HG02981 (cell line): Measurements from ENCODE around the gene BCL11A.
A peak's percentile ranks its signal among the peaks of the same experiment; 100 is the strongest.
"Not testable (repeated sequence)": the region's sequence is repeated elsewhere in the genome, so short reads cannot be mapped to it uniquely, and the experiment has no call there.

Experiments
- ATAC-seq: cut with Tn5 transposase; IDR thresholded peaks from one replicate; pipeline ENCODE4 v1.9.1; 2021; ENCODE audit warnings: mild to moderate bottlenecking, moderate library complexity; ENCODE audit not compliant: unreplicated experiment

The BCL11A gene

DNA sequence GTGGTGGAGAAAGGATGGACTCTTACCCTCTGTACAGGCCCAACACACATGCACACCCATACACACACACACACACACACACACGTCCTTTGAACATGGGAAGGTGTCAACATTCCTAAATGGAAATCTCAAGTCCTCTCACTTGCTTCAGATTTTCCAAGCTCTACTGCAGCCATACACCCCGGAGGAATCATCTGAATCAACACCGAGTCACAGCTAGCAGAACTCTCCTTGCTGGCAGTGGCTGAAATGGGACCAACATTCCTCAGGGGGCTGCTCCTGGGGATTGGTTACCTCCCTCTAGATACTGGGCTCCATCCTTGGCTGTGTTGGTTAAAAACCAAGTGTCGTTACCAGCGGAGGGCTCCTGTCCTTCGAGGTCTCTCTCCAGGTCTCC is 112.7 kb downstream of the BCL11A start:
- no peak for ATAC-seq

DNA sequence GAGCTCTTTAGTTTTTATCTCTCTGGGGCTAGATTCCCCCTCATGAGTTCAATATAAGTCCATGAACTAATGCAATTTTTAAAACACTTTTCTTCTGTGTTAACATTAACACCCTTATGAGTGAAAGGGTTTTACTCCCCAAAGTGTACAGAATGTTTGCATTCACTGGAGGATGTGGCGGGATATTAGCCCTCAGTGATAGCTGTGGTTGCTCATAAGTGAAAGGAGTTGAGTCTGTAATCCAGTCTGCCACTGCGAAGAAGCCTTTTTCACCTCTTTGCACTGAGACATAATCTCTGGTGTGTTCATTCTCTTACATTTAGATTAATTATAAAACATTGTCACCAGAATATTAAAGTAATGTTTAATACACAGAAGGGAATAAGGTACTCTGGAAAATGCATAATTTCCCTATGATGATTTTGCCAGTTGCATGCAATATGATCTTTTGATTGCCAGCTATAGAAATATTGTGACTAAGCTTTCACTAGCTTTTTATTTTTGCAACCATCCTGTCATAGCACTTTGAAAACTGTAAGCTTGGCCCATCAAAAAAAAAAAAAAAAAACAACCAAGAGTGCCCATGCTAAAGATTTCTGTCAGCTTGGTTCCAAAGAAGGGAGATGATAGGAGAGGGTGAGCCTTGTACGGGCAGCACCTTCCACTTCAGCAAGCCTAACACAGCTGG is 113.2 kb downstream of the BCL11A start:
- ATAC-seq, result peak; percentile 33

DNA sequence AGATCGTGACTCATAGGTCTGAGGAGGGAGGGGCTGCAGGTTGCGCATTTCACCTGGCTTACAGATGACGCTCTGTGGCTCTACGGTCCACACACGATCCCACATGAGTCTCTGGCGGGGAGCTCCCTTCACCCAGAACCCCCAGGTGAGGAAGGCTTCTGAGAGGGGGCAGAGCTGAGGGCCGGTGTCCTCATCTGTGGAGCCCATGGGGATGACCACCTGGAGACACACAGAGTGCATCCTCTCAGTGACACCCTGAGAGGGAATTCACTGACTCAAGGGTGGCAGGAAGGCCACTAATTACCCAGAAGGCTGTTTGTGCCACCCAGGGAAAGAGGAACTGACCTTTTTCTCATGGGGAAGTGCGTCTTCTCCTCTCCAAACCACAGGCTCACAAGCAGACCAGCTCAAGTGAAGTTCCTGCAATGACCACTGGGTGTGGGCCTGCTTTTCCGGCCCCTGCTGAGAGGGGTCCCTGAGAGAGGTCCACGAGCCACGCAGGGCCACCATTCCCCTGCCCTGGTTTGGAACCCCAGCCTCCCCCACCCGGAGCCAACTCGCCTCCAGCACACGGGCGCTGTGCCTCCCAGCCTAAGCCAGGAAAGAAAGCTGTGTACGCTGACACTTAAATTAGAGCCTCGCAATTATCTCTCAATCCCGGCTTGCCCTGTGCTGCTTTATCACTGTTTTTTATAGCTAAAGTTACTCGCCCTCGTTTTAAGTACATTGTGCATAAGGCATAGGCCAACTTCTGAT is 114.1 kb downstream of the BCL11A start:
- ATAC-seq, result peak; percentile 98

GRCh38 chr2:60438653-60439052 is 114.8 kb downstream of the BCL11A start:
- no peak for ATAC-seq

GRCh38 chr2:60438131-60438530 is 115.3 kb downstream of the BCL11A start:
- no peak for ATAC-seq

DNA sequence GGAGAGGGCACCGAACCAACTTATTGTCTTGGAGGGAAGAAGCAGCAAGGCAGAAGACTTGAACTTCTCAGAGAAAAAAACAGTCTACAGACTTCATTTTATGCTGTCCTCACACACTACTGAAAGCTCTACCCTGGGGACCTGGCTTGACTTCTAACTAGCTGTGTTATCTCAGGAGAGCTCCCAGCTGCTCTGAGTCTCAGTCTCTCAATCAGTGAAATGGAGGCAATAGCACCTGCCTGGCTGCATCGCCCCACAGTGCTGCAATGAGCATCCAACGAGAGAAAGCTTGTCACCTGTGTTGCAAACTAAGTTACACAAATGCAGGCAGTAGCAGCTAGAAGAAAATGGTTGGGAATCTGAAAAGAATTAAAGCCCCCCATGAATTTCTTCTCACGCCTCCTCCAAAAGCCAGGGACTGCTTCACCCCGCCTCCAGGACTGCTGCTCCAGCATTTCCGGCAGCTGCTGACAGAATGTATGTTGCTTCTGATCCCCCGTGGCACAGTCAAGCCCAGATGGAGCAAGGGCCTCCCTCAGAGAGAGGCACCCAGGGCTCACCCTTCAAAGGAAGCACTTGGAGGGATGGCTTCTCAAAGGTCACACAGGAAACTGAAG is 116.3 kb downstream of the BCL11A start:
- no peak for ATAC-seq

GRCh38 chr2:60433018-60433596 is 120.3 kb downstream of the BCL11A start:
- peak; percentile 43 for ATAC-seq

DNA sequence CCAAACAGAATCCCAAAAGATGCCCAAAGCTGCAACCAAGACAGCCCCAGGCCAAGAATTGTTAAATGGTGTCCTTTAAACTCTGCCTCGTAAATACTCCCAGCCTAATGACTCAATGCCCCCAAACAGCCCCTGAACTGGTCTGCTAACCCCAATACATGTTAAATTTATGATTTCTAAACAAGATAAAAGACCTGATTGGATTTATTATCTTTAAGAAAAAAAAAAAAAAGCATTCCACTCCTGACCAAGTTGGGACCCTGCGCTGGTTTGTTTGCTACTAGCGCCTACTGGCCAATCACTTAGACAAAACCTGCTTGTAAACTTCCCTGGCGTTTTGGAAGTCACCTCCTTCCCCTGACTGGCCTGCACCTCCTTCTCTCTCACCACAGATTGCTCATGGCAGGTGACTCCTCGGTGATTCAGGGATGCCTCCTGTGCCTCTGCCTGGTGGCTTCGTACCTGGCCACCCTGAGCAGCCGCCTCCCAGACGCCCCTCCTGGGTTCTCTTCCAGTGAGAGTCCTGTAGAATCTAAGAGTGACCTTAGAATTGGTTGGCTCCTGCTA is 121.3 kb downstream of the BCL11A start:
- no peak for ATAC-seq

DNA sequence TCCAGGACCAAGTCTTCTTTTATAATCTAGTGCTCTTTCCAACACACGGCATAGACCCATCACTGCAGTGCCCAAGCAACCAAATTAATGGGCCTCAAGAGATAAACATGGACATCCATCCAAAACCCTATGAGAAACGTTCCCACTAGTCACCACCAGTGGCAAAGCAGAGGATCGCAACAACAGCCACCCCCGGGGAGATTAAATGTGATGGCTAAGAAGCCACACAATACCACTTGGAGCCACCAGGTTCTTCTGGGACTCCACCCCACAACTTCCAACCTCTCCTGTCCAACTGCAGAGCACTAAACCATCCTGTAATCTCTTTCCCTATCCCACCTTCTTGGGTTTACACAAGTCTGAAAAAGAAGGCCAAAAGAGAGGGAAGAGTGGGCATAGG is 123.8 kb downstream of the BCL11A start:
- ATAC-seq, result no peak

GRCh38 chr2:60426880-60427279 is 126.6 kb downstream of the BCL11A start:
- no peak for ATAC-seq

DNA sequence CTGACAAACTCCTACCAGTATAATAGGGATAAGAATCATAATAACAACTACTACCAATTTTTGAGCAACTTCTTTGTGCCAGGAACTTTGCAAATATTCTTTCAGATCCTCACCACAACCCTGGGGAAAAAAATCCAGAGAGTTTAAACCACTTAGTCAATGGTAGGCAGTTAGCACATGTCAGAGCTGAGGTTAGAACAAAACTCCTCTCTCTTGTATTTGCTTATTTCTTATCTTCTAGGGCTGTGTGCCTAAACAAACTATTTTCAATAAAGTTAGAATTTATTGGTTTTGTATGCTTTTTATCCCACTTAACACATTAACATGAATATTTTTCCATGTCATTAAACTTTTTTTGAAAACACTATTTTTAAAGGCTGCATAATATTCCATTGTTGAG is 127.1 kb downstream of the BCL11A start:
- no peak for ATAC-seq

GRCh38 chr2:60424233-60424632 is 129.2 kb downstream of the BCL11A start:
- no peak for ATAC-seq

DNA sequence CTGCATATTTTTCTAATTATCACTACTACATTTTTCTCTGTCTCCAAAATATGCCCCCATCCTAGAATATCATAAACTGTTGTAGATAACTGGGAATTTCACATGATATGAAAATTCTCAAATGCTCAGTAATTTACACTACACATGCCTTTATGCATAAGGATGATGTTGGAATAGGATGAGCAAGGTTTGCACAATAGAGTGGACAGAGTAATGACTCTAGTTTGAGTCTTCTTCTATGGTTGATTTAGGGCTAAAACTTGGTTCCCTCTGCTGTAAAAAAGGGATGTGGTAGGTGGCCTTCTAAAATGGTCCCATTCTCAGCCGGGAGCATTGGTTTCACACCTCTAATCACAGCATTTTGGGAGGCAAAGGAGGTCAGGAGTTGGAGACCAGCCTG is 129.9 kb downstream of the BCL11A start:
- ATAC-seq, result no peak

GRCh38 chr2:60422826-60423483 is 130.5 kb downstream of the BCL11A start:
- no peak for ATAC-seq

DNA sequence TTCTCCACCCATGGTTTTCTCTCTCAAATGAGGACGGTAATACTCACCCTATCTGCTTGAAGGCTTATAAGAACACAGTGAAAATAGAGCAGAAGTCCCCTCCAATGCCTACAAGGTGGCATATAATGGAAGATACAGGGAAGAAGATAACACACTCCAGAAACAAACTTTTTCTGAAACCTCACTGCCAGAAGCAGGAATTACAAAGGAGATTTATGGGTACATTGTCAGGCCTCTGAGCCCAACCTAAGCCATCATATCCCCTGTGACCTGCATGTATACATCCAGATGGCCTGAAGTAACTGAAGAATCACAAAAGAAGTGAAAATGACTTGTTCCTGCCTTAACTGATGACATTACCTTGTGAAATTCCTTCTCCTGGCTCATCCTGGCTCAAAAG is 136.2 kb downstream of the BCL11A start:
- not testable (repeated sequence) for ATAC-seq

- no peak for ATAC-seq
Measured at GRCh38 chr2:60416221-60417008, 137.0 kb downstream of the BCL11A start.

DNA sequence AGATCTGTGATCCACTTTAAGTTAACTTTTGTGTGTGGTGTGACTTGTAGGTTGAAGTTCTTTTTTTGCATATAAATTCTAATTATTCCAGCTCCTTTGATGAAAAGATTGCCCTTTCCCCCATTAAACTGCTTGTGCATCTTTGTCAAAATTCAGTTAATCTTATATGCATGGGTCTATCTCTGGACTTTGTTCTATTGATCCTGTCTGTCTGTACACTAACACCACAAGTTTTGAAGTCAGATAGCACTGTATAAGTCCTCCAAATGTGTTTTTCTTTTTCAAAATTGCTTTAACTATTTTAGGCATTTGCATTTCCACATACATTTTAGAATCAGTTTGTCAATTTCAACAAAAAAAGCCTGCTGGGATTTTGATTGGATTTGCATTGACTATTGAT is 137.6 kb downstream of the BCL11A start:
- no peak for ATAC-seq

DNA sequence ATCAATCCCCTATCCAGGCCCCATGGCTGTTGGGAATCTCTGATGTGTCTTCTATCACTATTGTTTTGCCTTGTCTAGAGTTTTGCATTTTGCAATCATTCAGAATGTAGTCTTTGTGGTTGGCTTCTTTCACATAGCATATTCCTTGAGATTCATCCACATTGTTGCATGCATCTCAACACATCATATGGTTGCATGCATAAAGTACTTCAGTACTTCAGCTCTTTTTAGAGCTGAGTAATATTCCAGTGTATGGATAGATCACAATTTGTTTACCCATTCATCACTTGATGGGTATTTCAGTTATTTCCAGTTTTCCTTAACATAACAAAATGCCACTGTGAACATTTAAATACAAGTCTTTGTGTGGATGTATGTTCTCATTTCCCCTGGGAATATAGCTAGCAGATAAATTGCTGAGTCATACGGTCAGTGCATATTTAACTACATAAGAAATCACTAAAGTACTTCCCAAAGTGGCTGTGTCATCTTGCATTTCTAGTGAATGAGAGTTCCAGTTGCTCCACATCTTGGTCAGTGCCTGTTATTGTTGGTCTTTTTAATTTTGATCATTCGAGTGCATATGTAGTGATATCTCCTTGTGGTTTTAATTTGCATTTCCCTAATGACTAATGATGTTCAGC is 138.8 kb downstream of the BCL11A start:
- ATAC-seq, result no peak

DNA sequence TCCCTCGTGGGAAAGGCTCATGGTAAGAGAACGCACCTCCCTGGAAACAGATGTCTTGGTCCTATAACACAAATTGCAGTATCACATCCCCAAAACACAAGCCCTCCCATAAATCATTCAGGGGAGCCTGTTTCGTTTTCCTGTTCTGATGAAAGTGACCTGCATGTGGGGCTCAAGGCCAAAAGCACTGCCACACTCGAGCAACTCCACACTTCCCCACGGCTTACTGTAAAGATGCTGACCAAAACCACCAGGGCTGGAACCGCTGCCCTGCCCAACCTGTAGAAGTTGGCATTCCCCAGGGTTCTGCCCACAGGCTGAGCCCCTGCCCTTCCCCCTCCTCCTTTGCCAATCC is 139.7 kb downstream of the BCL11A start:
- ATAC-seq, result peak; percentile 76
